ENCODE measurements around the gene P2RX6. TPM values are rescaled to one million over a fixed set of nuclear protein-coding genes. Genes with fewer than 3 reads are reported as not detected.

Gene P2RX6
- total RNA-seq, 2 donors from 2014 or later: 1.0 to 5.4 TPM

DNA sequence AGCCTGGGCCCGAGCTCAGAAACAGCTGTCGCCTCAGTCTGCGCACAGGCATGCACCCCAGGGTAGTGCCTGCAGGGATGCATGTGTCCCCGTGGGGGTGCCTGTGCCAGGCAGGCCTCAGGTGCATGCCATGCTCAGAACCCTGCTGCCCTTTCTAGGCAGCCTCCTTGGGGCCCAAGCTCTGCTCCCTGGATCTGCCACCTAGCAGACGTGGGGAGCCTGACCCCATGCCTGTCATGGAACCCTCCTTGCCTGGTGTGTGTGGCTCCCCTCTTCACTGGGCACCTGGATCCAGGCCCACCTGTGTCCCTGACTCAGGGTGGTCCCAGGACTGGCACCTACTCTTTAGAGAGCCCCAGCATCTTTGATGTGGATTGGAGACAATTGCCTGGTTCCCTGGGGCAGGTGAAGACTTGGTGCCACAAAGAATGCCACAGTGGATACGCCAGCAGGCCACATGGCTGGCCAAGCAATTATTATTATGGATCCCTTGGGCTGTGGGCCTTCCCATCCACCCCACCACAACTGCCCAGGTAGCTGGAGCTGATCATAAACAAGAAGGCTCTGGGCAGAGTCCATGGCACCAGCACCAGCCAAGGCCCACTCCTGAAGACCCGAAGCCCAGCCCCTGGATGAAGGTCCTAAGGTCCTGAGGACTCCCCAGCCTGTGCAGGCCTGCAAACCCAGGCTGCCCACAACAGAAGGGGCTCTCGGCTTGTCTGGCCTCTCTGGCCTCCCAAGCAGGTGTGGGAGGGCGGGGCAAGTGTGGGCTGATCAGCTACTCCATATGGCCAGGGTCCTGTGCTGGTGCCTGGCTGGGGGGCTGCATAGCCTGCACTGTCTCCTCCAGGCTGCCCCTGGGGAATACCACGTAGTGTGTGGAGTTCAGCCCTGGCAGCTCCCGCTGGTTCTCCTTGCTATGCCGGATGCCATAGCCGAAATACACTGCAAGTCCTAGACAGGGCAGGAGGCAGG lies 13.6 kb downstream of the P2RX6 start:
- H3K36me3 ChIP-seq: no peaks in the 10 kb centered on the region
- H3K4me3 ChIP-seq: no peak overlapping the region
- no peaks in the 10 kb centered on the region for H3K9me3 ChIP-seq
- no peak overlapping the region for H3K27ac ChIP-seq
- H3K4me1 ChIP-seq: peaks cover 0 to 21% of the 10 kb centered on the region in 2 donors
- TF ChIP-seq, protein P1, sequence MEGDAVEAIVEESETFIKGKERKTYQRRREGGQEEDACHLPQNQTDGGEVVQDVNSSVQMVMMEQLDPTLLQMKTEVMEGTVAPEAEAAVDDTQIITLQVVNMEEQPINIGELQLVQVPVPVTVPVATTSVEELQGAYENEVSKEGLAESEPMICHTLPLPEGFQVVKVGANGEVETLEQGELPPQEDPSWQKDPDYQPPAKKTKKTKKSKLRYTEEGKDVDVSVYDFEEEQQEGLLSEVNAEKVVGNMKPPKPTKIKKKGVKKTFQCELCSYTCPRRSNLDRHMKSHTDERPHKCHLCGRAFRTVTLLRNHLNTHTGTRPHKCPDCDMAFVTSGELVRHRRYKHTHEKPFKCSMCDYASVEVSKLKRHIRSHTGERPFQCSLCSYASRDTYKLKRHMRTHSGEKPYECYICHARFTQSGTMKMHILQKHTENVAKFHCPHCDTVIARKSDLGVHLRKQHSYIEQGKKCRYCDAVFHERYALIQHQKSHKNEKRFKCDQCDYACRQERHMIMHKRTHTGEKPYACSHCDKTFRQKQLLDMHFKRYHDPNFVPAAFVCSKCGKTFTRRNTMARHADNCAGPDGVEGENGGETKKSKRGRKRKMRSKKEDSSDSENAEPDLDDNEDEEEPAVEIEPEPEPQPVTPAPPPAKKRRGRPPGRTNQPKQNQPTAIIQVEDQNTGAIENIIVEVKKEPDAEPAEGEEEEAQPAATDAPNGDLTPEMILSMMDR (IDR thresholded peaks at IDR 0.05): no peak
- no peak for DNase-seq (ENCODE audit: low spot score)
- peaks cover 2 to 5% of the 10 kb centered on the region in 2 donors for H3K27me3 ChIP-seq

DNA sequence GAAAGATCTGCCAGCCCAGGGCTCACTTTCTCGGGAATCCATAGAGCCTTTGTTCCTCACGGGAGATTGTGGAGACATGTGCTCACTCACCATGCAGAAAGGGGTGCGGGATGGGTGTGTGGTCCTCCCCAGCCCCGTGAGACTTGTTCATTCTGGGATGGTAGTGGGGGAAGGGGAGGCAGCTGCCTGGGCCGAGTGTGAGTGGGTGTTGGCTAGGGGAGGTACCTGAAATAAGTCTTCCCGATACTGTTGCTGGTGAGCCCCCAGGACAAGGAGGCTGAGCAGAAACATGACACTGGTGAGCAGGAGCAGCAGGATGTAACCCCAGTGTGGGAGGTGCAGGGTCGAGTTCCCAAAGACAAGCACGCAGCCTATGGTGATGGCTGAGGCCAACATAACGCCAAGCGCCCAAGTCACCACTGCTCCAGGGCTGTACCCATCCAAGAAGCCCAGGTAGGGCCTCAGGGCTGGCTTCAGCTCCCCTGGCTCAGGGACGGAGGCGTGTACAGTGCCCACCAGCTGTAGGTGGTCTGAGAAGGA lies 14.6 kb downstream of the P2RX6 start:
- Histone ChIP-seq H3K36me3 (no peaks in the 10 kb centered on the region), H3K27me3 (peaks cover 2 to 5% of the 10 kb centered on the region in 2 donors), H3K4me3 (no peak overlapping the region), H3K27ac (no peak overlapping the region), H3K4me1 (peaks cover 0 to 21% of the 10 kb centered on the region in 2 donors), H3K9me3 (no peaks in the 10 kb centered on the region)
- TF ChIP-seq, protein P1 (IDR thresholded peaks at IDR 0.05): no peak
- no peak for DNase-seq (ENCODE audit: low spot score)

DNA sequence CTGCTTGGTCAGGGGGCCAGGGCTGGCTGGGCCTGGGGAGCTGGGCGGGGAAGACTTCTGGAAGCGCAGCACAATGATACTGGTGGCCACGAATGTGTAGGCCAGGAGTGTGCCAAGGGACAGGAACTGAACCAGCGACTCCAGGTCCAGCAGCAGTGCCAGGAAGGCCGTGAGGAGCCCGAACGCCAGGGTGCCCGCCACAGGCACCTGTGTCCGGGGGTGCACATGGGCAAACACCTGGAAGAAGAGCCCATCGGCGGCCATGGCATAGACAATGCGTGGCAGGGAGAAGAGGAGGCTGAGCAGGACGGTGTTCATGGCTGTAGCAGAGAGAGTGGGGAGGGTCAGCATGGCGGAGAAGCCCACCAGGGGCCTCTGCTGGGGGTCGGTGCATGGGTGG lies 15.1 kb downstream of the P2RX6 start:
- Histone ChIP-seq H3K4me3 (no peak overlapping the region), H3K9me3 (no peaks in the 10 kb centered on the region), H3K36me3 (no peaks in the 10 kb centered on the region), H3K27me3 (peaks cover 2 to 5% of the 10 kb centered on the region in 2 donors), H3K27ac (no peak overlapping the region), H3K4me1 (peaks cover 0 to 21% of the 10 kb centered on the region in 2 donors)
- TF ChIP-seq, protein P1 (IDR thresholded peaks at IDR 0.05): no peak
- no peak for DNase-seq (ENCODE audit: low spot score)

DNA sequence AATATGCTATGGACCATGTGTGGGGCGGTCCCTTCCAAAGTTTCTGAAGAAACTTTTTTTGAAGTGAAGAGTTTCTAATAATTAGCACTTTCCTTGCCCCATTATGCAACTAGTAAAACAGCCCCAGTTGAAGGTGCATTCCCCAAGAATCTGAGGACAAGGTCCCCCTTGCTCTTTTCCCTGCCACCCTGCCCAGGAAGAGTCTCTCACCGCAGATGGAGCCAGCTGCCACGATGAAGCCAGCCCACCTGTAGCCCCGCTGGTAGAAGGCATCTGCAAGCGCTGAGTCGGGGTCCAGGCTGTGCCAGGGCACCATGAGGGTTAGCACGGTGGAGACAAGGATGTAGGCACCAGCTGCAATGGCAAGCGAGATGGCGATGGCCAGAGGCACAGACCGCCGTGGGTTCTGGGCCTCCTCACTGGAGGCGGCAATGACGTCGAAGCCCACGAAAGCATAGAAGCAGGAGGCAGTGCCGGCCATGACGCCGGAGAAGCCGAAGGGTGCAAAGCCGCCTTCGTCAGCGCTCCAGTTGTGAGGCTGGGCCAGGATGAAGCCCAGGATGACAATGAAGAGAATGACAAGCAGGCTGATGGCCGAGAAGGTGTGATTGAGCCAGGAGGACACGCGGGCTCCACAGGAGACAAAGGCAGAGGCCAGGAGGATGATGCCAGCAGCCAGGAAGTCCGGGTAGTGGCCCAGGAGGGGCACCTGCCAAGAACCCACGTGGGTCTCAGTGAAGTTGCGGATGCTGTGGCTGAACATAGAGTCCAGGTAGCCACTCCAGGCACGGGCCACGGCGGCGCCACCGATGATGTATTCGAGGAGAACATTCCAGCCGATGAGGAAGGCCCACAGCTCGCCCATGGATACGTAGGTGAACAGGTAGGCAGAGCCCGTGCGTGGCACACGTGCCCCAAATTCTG lies 15.9 kb downstream of the P2RX6 start:
- Histone ChIP-seq H3K27ac (no peak overlapping the region), H3K9me3 (no peaks in the 10 kb centered on the region), H3K4me1 (peaks cover 0 to 21% of the 10 kb centered on the region in 2 donors), H3K4me3 (no peak overlapping the region), H3K36me3 (no peaks in the 10 kb centered on the region), H3K27me3 (peaks cover 2 to 5% of the 10 kb centered on the region in 2 donors)
- TF ChIP-seq, protein P1 (IDR thresholded peaks at IDR 0.05): no peak
- DNase-seq (ENCODE audit: low spot score): no peak

DNA sequence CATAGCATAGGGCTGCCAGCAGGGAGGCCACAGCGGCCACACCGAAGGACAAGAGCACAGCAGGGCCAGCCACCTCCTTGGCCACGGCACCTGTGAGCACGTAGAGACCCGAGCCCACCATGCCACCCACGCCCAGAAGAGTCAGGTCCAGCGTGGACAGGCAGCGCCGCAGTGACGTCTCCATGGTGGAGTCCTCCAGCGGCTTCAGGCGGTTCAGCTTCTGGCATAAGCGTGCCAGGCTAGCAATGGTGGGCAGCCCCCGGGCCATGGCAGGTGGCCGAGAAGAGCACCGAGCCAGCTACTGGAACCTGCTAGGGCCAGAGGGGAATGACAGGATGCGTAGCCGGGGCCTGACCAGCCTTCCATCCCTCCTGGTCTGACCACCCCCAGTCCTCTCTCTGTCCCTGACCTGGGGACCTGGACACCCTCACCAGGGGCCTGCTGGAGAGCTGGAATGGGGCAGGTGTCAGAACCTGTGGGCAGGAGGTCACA lies 16.6 kb downstream of the P2RX6 start:
- Histone ChIP-seq H3K9me3 (no peaks in the 10 kb centered on the region), H3K27ac (no peak overlapping the region), H3K36me3 (no peaks in the 10 kb centered on the region), H3K4me1 (peaks cover 0 to 21% of the 10 kb centered on the region in 2 donors), H3K27me3 (peaks cover 2 to 5% of the 10 kb centered on the region in 2 donors), H3K4me3 (peak overlapping the region in 1 of 2 donors; percentile 50)
- no peak for DNase-seq (ENCODE audit: low spot score)
- TF ChIP-seq, protein P1 (IDR thresholded peaks at IDR 0.05): no peak
